ENCODE results near the gene IMPA2.

The IMPA2 gene

DNA sequence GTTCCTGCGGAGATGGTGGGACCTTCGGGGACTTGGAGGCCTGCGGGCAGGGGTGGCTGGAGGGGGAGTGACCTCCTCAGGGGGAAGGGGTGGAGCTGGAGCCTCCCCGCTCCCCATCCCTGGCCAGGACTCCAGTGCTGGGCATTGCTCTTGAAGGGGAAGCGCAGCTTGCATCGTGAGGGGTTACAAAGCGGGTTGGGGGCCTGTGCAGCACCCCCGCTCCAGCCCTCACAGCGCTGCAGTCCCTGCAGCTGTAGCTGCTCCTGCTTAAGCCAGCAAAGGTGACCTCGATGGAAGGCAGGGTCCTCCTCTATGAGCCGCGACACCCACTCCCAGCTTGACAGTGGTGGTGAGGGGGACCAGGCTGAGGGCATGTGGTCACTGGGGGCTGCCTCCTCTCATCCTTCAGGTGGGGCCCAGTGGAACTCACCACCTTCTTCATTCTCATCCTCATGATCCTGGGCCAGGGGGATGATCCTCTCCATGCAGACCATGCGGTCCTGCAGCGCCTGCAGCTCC is 75.6 kb downstream of the IMPA2 start:
- no peaks in the 10 kb centered on the region for H3K4me1 ChIP-seq

DNA sequence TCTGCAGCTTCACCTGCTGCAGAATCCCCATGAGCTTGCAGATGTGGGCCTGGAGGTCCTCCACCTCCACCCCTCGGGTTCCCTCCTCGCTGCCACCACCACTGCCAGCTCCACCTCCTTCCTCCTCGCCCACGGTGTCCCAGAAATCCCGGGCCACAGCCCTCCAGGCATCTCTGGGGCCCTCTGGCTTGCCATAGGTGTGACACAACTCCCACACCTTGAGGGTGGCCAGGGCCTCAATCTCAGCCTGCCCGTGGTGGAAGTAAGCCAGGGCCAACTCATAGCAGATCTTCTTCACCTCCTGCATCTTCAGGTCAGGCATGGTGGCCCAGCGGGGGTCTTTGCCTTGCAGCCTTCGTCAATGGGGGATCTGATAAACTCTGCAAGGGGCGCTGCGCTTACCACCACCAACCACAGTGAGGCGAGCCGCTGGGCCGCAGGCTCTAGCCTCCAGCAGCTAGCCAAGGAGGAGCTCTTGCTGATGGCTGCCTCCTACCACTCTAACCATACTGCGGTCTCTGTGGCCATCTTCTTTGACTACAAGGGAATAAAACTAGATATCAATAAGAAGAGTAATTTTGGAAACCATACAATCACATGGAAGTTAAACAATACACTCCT is 76.2 kb downstream of the IMPA2 start:
- Histone ChIP-seq H3K36me3 (no peaks in the 10 kb centered on the region), H3K4me3 (no peak overlapping the region), H3K27me3 (no peaks in the 10 kb centered on the region), H3K27ac (no peak overlapping the region), H3K4me1 (no peaks in the 10 kb centered on the region), H3K9me3 (no peaks in the 10 kb centered on the region)
- TF ChIP-seq CTCF (IDR thresholded peaks at IDR 0.05) = no peak
- intact Hi-C loops (cut with DNase I; ENCODE audit: low total_unique reads) = no loop called here
- no peak for DNase-seq

More for the DNA sequence above, 75.6 kb downstream of the IMPA2 start:
- DNase-seq = no peak
- Histone ChIP-seq H3K27me3 (no peaks in the 10 kb centered on the region), H3K4me3 (no peak overlapping the region), H3K9me3 (no peaks in the 10 kb centered on the region), H3K27ac (no peak overlapping the region), H3K36me3 (no peaks in the 10 kb centered on the region)
- TF ChIP-seq CTCF (IDR thresholded peaks at IDR 0.05) = no peak
- intact Hi-C loops (cut with DNase I; ENCODE audit: low total_unique reads) = no loop called here

GRCh38 chr18:12059334-12060181 is 78.3 kb downstream of the IMPA2 start:
- DNase-seq = no peak

DNA sequence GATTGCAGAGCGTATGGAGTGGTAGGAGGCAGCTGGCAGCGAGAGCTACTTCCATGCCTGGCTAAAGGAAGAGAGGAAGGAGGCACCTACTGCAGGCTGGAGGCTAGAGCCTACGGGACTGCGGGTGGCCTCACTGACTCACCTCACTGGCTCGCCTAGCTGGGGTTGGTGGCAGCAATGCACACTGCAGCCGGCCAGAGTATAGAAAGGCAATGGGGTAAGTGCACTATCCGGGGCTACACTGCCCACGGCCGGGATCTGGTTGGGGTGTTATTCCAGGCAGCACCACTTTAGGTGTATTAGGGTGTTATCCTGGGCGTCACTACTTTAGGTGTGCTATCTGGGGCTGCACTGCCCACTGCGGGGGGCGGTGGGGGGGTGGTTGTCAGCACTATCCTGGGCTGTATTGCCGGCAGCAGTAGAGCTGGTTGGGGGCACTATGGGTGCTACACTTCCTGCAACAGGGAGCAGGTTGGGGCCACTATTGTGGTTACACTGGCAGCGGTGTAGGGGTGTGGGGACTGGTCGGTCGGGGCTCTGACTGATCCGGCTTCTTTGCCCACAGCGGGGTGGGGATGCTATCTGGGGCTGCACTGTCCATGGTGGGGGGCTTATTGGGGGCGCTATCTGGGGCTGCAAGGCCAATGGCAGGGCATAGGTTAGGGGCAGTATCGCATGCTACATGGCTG is 79.0 kb downstream of the IMPA2 start:
- no peaks in the 10 kb centered on the region for H3K27me3 ChIP-seq
- no peaks in the 10 kb centered on the region for H3K4me1 ChIP-seq
- H3K9me3 ChIP-seq = no peaks in the 10 kb centered on the region
- H3K4me3 ChIP-seq = no peak overlapping the region
- intact Hi-C loops (cut with DNase I; ENCODE audit: low total_unique reads) = loop anchor here (10.0 kb wide), 1 partner anchor 174 kb away; no protein-coding TSS in a partner anchor
- TF ChIP-seq CTCF (IDR thresholded peaks at IDR 0.05) = no peak
- H3K27ac ChIP-seq = no peak overlapping the region
- no peaks in the 10 kb centered on the region for H3K36me3 ChIP-seq
- no peak for DNase-seq

More at GRCh38 chr18:12059334-12060181, 78.3 kb downstream of the IMPA2 start:
- intact Hi-C loops (cut with DNase I; ENCODE audit: low total_unique reads) = loop anchor here (10.0 kb wide), 1 partner anchor 175 kb away; no protein-coding TSS in a partner anchor
- Histone ChIP-seq H3K27me3 (no peaks in the 10 kb centered on the region), H3K36me3 (no peaks in the 10 kb centered on the region), H3K4me1 (no peaks in the 10 kb centered on the region), H3K9me3 (no peaks in the 10 kb centered on the region), H3K27ac (no peak overlapping the region), H3K4me3 (no peak overlapping the region)
- TF ChIP-seq CTCF (IDR thresholded peaks at IDR 0.05) = no peak

GRCh38 chr18:12061685-12062084 is 80.4 kb downstream of the IMPA2 start:
- TF ChIP-seq CTCF (IDR thresholded peaks at IDR 0.05) = no peak
- Histone ChIP-seq H3K27ac (no peak overlapping the region), H3K9me3 (no peaks in the 10 kb centered on the region), H3K27me3 (no peaks in the 10 kb centered on the region), H3K4me1 (no peaks in the 10 kb centered on the region), H3K36me3 (no peaks in the 10 kb centered on the region), H3K4me3 (no peak overlapping the region)
- intact Hi-C loops (cut with DNase I; ENCODE audit: low total_unique reads) = loop anchor here (10.0 kb wide), 1 partner anchor 173 kb away; no protein-coding TSS in a partner anchor
- DNase-seq = no peak
